GM21576 (cell line): ENCODE results near the gene TSPO2.
"Not testable (repeated sequence)": the region's sequence is repeated elsewhere in the genome, so short reads cannot be mapped to it uniquely, and the experiment has no call there.

Experiments used
- ATAC-seq: cut with Tn5 transposase; IDR thresholded peaks from one replicate; pipeline ENCODE4 v1.9.1; 2021; ENCODE audit warnings: mild to moderate bottlenecking, moderate library complexity; ENCODE audit not compliant: unreplicated experiment

Gene TSPO2

GRCh38 chr6:41042226-41043055, at the start of gene TSPO2:
TSPO2 (plus strand) TSS chr6:41042467; CDS start chr6:41042986, 519 bp downstream.
- no peak for ATAC-seq

DNA sequence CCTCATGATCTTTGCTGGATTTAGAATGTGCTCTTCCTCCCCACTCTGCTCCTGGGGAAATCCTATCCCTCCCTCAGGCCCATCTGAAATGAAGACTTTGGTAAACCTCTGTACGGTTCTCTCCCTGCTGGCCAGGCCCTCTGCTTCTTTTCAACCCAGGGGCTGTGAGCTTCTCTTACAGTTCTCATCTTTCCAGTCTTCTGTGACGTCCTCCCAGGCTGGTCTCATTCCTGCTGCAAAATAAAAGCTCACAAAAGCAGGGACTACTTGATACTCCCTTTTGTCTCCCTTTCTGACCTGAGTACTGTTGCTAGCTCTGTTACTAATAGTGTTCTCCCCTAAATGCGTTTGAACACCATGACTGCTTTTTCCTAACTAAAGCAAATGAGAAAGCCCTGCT, 49.5 kb upstream of the TSPO2 start:
- ATAC-seq: no peak

GRCh38 chr6:40996591-40997233, 45.6 kb upstream of the TSPO2 start:
- no peak for ATAC-seq

- no peak for ATAC-seq
Observed at GRCh38 chr6:40997234-40997957, 44.9 kb upstream of the TSPO2 start.

DNA sequence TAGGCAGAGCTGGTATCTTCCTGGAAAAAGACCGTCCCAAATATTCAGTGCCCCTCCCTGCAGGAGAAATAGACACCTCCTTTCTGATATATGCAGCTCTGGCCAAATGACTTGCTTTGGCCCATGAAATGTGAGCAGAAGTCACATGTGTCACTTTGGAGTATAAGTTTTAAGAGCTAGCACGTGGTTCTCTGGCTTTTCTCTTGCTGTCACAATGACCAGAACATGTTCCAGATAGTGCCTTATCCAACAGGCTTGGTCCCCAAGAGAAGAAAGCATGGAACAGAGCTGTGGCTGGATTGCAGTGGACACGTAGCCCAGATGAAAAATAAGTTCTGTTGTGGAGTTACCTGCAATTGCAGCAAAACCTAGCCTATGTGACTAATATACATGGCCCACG, 43.6 kb upstream of the TSPO2 start:
- ATAC-seq: no peak

DNA sequence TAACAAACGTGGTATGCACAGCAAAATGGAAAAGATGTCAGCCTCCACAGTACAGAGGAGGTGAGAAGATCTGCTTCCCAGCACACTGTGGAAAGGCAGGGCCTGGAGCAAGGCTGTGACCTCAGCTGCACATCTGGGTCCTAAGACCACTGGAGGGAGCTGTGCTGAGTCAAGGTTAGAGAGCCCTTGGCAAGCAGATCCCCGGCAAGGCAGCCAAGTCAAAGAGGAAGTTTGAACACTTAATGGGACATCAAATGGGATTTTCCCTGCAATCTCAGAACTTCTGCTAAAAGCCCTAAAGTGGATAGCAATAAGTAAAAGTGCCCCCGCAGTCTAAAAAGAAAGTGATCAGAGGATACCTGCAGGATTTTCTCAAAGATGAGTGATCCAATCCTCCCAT, 42.7 kb upstream of the TSPO2 start:
- ATAC-seq: no peak

DNA sequence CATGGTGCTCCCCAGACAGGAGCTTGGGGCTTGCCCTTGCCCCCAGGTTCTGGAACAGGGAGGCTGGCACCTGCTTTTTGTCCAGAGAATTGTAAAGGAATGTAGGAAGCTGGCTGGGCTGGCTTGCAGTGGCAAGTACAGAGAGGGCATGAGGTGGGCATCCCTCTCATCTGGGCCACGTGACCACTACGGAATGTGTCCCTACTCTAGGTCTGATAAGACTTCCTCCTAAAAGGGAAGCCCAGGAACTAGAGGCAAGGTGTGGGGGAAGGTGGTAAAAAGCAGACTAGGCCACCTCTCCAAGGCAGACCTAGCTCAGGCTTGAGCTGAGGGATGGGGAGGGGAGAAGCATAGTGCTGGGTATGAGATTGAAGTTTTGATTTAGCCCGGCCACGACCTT, 42.0 kb upstream of the TSPO2 start:
- no peak for ATAC-seq

- no peak for ATAC-seq
Observed at GRCh38 chr6:41002168-41002567, 40.1 kb upstream of the TSPO2 start.

DNA sequence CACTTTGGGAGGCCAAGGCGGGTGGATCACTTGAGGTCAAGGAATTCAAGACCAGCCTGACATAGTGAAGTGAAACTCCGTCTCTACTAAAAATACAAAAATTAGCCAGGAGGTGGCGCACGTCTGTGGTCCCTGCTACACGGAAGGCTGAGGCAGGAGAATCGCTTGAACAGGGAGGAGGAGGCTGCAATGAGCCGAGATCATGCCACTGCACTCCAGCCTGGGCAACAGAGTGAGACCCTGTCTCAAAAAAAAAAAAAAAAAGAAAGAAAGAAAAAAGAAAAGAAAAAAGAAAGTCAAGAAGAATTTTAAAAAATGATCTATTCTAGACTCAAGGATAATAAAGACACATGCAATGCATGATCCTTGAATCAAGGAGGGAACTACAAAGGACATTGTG, 36.0 kb upstream of the TSPO2 start:
- ATAC-seq: not testable (repeated sequence)

GRCh38 chr6:41006980-41007379, 35.3 kb upstream of the TSPO2 start:
- ATAC-seq: not testable (repeated sequence)

GRCh38 chr6:41008011-41008410, 34.3 kb upstream of the TSPO2 start:
- ATAC-seq: no peak

GRCh38 chr6:41009669-41010068, 32.6 kb upstream of the TSPO2 start:
- no peak for ATAC-seq

GRCh38 chr6:41011673-41012072, 30.6 kb upstream of the TSPO2 start:
- no peak for ATAC-seq

DNA sequence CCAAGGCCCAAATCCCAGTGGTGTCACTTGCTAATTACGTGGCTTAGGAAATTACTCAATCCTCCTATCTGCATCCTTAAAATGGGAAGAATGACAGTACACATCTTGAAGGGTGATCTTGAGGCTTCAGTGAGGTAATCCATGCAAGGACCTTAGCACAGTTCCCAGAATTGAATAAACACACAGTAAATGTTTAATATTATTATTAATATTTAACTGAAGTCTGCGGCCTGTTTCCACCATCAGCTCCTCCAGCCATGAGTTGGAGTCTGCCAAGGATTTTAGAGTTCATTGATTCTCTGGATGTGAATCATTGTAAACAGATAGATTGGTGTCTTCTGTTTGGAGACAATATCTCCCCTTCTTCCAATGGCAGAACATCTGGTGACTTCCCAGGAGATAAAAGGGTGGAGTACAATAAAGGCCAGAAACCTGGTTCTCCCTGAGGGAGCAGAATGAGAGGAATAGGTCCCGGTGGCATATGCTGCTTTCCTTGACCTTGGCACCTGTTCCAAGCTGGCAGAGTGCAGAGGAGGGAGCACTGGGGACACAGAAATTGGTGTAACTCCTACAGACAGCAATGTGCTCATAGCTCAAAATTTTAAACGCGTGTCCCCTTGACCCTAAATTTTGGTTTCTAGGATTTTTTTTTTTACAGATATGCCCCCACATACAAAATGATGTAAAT, 28.7 kb upstream of the TSPO2 start:
- ATAC-seq: no peak

GRCh38 chr6:41014780-41015179, 27.5 kb upstream of the TSPO2 start:
- no peak for ATAC-seq

DNA sequence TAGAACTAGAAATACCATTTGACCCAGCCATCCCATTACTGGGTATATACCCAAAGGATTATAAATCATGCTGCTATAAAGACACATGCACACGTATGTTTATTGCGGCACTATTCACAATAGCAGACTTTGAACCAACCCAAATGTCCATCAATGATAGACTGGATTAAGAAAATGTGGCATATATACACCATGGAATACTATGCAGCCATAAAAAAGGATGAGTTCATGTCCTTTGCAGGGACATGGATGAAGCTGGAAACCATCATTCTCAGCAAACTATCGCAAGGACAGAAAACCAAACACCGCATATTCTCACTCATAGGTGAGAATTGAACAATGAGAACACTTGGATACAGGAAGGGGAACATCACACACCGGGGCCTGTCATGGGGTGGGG, 26.4 kb upstream of the TSPO2 start:
- ATAC-seq: not testable (repeated sequence)

DNA sequence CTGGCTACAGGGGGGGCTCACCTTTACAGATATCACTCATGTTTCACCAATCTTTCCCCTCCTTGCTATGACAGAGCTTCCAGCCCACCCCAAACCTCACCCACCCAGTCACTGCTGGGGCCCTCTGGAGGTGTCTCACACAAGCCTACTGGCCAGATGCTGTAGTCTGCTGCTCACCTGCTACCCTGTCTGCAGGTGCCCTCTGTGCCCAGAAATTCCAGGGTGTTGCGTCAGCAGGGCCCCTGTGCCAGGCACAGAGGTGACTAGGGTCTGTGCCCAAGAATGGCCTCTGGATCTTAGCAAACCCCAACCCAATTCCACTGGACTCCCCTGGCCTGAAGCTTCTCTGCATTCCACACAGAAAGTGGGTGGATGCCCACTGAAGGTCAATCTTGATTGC, 24.6 kb upstream of the TSPO2 start:
- no peak for ATAC-seq

DNA sequence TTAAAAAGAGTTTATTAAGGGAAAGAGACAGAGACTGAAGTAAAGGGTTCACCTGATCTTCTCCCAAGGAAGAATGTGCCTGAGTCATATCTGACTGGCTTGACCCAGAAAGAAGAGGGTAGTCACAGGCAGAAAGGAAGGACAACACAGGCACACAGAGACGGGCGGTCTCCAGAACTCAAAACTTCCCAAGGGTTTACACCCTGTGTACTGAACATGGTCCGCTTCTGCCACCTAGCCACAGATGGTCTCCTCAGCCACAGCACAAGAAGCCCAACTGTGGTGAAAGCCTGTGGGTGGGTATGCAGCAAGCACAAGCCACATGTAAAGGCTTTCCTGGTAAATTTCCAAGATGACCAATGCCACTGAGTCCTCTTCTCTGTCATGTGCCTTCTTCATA, 20.4 kb upstream of the TSPO2 start:
- ATAC-seq: no peak

DNA sequence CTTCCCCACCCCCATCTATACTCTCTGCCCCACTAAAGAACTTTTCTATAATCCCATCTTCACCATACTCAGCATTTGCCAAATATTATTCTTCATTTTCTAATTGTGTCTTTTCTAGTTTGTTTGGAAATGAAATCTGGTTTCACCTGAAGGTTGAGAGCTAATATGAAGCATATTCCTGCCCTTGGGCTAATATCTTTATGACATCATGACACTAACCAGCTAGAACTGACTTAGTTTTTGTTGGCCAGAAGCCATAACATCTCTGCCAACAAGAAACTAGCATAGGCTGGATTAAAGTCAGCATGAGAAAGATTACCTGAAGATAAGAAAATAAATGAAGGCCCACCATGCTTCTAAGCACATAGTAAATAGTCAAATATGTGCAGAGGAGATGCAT, 20.0 kb upstream of the TSPO2 start:
- ATAC-seq: no peak

GRCh38 chr6:41023114-41023513, 19.2 kb upstream of the TSPO2 start:
- ATAC-seq: no peak

- ATAC-seq: no peak
Observed at GRCh38 chr6:41025966-41026530, 16.2 kb upstream of the TSPO2 start.
